SK-N-SH (cell line): ENCODE measurements around the gene TNS4.

Experiments
- CTCF ChIP-seq: fragments of 200-600 bp; sonication (generic); IDR thresholded peaks from 2 replicates; pipeline ENCODE4 v1.6.1; 2017; ENCODE audit warnings: antibody characterized with exemption, mild to moderate bottlenecking, moderate library complexity
- MAX ChIP-seq: IDR thresholded peaks from 2 replicates; pipeline ENCODE4 v1.4.0; 2012; ENCODE audit warnings: low read depth
- POLR2AphosphoS5 ChIP-seq: IDR thresholded peaks from 2 replicates; pipeline ENCODE4 v1.6.1; 2012; ENCODE audit warnings: low read depth, low read length
- USF2 ChIP-seq: fragments of 150-350 bp; IDR thresholded peaks from 2 replicates; pipeline ENCODE4 v1.6.1; 2017; ENCODE audit warnings: antibody characterized with exemption, low read length, low read depth, borderline replicate concordance

- TF ChIP-seq MAX (no peak), POLR2AphosphoS5 (no peak), CTCF (no peak), USF2 (no peak)
Observed at GRCh38 chr17:40475234-40475908, 26.1 kb downstream of the TNS4 start.
